Parathyroid adenoma (tissue), 2 donors: Measurements from ENCODE around the gene CCSER1.

Experiments
- H2AFZ ChIP-seq: fragments of 300-600 bp; sonication (generic); one replicate; pipeline ENCODE4 v1.7.0; 2017; ENCODE audit warnings: antibody characterized with exemption, mild to moderate bottlenecking
- H3K27ac ChIP-seq: fragments of 300-600 bp; sonication (generic); one replicate; pipeline ENCODE4 v1.7.0; 2017
- H3K27me3 ChIP-seq: fragments of 300-600 bp; sonication (generic); one replicate; pipeline ENCODE4 v1.7.0; 2017; ENCODE audit warnings: low read length; ENCODE audit not compliant: control insufficient read depth, insufficient read depth
- H3K36me3 ChIP-seq: fragments of 300-600 bp; sonication (generic); one replicate; pipeline ENCODE4 v1.7.0; 2017; ENCODE audit warnings: low read length; ENCODE audit not compliant: control insufficient read depth, insufficient read depth
- H3K4me1 ChIP-seq: fragments of 300-600 bp; sonication (generic); one replicate; pipeline ENCODE4 v1.7.0; 2017; ENCODE audit warnings: control low read depth
- H3K4me2 ChIP-seq: fragments of 300-600 bp; sonication (generic); one replicate; pipeline ENCODE4 v1.7.0; 2017; ENCODE audit warnings: low read length
- H3K4me3 ChIP-seq: fragments of 300-600 bp; sonication (generic); one replicate; pipeline ENCODE4 v1.7.0; 2017; ENCODE audit warnings: low read depth, low read length
- H3K79me2 ChIP-seq: fragments of 300-600 bp; sonication (generic); one replicate; pipeline ENCODE4 v1.7.0; 2017; ENCODE audit warnings: control low read depth
- H3K9ac ChIP-seq: fragments of 300-600 bp; sonication (generic); one replicate; pipeline ENCODE4 v1.7.0; 2017; ENCODE audit warnings: mild to moderate bottlenecking
- H3K9me3 ChIP-seq: fragments of 300-600 bp; sonication (generic); one replicate; pipeline ENCODE4 v1.7.0; 2017; ENCODE audit warnings: low read length; ENCODE audit not compliant: control insufficient read depth
- CTCF ChIP-seq: fragments of 300-600 bp; sonication (generic); IDR thresholded peaks from one replicate; pipeline ENCODE4 v1.7.0; 2017; ENCODE audit warnings: antibody characterized with exemption, mild to moderate bottlenecking
- donor health status: primary hyperparathyroidism.

Gene CCSER1

GRCh38 chr4:90745176-90745575 lies 618.0 kb downstream of the CCSER1 start:
- no peak overlapping the region for H2AFZ ChIP-seq
- H3K9ac ChIP-seq, result no peak overlapping the region
- H3K4me2 ChIP-seq, result no peak overlapping the region
- H3K36me3 ChIP-seq, result no peaks in the 10 kb centered on the region
- TF ChIP-seq CTCF, result no peak
- no peaks in the 10 kb centered on the region for H3K27me3 ChIP-seq
- no peaks in the 10 kb centered on the region for H3K79me2 ChIP-seq
- H3K27ac ChIP-seq, result no peak overlapping the region
- no peaks in the 10 kb centered on the region for H3K4me1 ChIP-seq
- H3K9me3 ChIP-seq, result no peaks in the 10 kb centered on the region
- no peak overlapping the region for H3K4me3 ChIP-seq

- H3K79me2 ChIP-seq, result no peaks in the 10 kb centered on the region
- no peaks in the 10 kb centered on the region for H3K9me3 ChIP-seq
- no peaks in the 10 kb centered on the region for H3K36me3 ChIP-seq
- H2AFZ ChIP-seq, result no peak overlapping the region
- H3K9ac ChIP-seq, result no peak overlapping the region
- no peak for TF ChIP-seq CTCF
- H3K4me3 ChIP-seq, result no peak overlapping the region
- H3K4me2 ChIP-seq, result no peak overlapping the region
- no peaks in the 10 kb centered on the region for H3K4me1 ChIP-seq
- H3K27ac ChIP-seq, result no peak overlapping the region
- no peaks in the 10 kb centered on the region for H3K27me3 ChIP-seq
These were observed 625.9 kb downstream of the CCSER1 start for GRCh38 chr4:90753068-90753467.

GRCh38 chr4:90757534-90758060 lies 630.4 kb downstream of the CCSER1 start:
- Histone ChIP-seq H3K36me3 (no peaks in the 10 kb centered on the region), H3K79me2 (no peaks in the 10 kb centered on the region), H3K4me2 (no peak overlapping the region), H3K4me1 (no peaks in the 10 kb centered on the region), H3K27me3 (no peaks in the 10 kb centered on the region), H3K4me3 (no peak overlapping the region), H2AFZ (no peak overlapping the region), H3K27ac (no peak overlapping the region), H3K9me3 (no peaks in the 10 kb centered on the region), H3K9ac (no peak overlapping the region)
- no peak for TF ChIP-seq CTCF

GRCh38 chr4:90760059-90760458 lies 632.9 kb downstream of the CCSER1 start:
- H3K27me3 ChIP-seq, result no peaks in the 10 kb centered on the region
- no peak overlapping the region for H2AFZ ChIP-seq
- no peaks in the 10 kb centered on the region for H3K79me2 ChIP-seq
- no peaks in the 10 kb centered on the region for H3K4me1 ChIP-seq
- H3K4me3 ChIP-seq, result no peak overlapping the region
- no peak overlapping the region for H3K4me2 ChIP-seq
- no peaks in the 10 kb centered on the region for H3K36me3 ChIP-seq
- TF ChIP-seq CTCF, result no peak
- no peaks in the 10 kb centered on the region for H3K9me3 ChIP-seq
- no peak overlapping the region for H3K27ac ChIP-seq
- no peak overlapping the region for H3K9ac ChIP-seq

GRCh38 chr4:90766837-90767236 lies 639.6 kb downstream of the CCSER1 start:
- Histone ChIP-seq H3K79me2 (no peaks in the 10 kb centered on the region), H3K9me3 (no peaks in the 10 kb centered on the region), H3K9ac (no peak overlapping the region), H2AFZ (no peak overlapping the region), H3K27ac (no peak overlapping the region), H3K4me1 (no peaks in the 10 kb centered on the region), H3K27me3 (no peaks in the 10 kb centered on the region), H3K4me2 (no peak overlapping the region), H3K36me3 (no peaks in the 10 kb centered on the region), H3K4me3 (no peak overlapping the region)
- TF ChIP-seq CTCF, result no peak
